ENCODE results near the gene WDR37.

WDR37 gene

DNA sequence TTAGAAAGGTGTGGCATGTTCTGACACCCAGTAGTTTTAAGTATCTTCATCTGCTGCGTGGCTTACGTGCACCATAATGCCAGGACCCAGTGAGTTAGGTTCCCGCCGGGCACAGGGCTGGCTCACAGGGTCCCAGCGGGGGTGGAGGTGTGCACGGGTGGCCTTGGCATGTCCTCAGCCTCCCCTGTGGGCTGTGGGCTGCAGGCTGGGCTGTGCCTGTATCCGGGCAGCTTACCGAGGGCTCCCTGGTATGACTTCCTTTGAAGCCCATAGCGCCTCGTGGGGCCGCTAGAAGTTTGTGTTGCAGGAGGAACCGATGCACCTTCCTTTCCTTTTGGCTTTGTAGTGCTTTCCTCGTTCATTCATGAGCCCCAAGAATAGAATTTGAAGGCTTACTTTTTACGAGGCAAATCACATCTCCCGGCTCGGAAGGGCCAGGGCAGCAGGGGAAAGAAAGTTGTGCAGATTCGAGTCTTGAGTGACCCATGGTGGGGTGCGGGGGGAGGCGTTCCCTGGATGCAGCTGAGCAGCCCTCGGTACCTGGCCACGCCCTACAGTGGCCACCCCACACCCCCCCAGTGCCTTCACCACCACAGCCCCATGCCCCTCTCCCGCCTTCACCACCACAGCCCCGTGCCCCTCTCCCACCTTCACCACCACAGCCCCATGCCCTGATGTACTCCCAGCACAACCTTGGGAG is 113.2 kb downstream of the WDR37 start:
- no peak for DNase-seq (ENCODE audit: low read depth, low spot score)

DNA sequence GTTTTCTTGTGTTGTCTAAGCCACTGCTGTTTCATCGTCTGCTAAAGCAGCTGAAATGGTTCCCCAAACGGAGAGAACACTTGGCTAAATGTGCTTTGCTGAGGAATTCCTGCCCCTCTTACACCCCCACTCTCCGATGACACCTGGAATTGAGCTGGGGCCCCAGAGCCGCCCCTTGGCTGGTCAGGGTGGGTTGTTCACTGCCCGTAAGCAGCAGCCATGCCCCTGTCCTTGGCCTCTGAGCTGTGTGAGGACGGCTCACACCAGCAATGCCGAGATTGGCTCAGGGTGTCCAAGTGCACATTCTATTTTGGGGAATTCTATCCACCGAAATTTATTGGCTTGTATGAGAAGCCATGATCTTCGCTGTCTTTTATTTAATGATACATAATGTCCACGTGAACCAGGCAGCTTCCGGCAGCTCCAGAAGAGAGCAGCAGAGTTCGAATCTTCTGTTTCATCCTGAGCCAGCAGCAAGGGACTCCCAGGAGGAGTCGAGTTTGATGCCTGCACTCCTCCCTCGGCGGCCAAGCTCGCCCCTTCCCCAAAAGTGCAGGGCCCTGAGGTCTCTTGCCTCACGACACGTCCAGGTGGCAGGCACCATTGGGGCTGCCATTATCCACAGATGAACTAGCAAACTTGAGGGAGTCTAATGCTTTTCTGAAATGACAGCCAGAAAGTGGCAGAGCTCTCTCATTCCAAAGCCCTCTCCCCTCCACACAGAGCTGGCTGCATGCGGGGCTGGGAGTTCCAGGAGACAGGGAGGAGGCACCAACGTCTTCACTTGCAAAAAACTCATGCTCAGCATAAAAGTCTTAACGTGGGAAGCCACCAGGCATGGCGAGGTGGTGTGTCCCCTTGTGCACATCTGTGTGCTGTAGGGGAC is 114.0 kb downstream of the WDR37 start:
- no peak for DNase-seq (ENCODE audit: low read depth, low spot score)

DNA sequence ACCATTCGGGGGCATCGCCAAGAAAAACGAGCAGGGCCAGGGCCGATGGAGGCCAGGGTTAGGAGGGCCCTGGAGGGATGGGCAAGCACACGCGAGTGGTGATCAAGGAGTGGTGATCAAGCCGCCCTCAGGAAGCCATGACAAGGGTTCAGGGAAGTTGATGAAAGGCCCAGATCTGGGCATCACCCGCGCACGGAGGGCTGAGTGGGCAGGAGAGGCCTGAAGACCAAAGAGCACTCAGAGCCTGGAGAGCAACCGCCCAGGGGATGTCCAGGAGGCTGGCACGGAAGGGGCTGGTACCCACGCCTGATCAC is 114.6 kb downstream of the WDR37 start:
- DNase-seq (ENCODE audit: low read depth, low spot score): no peak

DNA sequence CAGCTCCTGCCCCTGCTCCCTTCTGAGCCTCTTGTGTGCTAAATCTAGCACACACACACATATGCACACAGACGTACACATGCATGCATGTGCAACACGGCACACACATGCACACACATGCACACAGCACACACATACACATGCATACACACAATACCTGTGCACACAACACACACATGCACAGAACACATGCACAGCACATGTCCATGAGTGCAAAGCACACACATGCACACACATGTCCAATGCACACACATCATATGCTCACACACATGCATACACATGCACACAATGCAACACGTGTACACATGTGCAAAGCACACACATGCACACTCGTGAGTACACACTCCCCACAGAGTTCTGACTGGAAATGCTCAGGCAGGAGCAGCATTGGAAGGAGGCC is 115.0 kb downstream of the WDR37 start:
- no peak for DNase-seq (ENCODE audit: low read depth, low spot score)

DNA sequence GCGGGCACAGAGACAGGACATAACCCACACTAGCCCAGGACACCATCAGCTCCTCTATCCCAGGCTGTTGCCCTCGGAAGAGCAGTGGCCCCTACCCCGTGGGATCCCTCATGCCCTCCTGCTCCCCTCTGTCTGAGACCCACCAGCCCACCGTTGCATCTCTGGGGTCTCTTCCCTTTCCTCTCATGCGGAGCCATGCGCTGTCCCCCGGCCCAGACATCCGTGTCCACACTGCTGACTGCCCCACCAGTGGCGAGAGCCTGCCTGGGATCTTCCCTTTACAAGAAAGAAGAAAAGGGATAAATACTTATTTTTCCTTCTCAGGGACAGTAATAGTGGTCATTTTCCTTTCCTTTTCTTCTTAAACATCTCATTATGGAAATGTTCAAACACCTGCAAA is 115.4 kb downstream of the WDR37 start:
- no peak for DNase-seq (ENCODE audit: low read depth, low spot score)

DNA sequence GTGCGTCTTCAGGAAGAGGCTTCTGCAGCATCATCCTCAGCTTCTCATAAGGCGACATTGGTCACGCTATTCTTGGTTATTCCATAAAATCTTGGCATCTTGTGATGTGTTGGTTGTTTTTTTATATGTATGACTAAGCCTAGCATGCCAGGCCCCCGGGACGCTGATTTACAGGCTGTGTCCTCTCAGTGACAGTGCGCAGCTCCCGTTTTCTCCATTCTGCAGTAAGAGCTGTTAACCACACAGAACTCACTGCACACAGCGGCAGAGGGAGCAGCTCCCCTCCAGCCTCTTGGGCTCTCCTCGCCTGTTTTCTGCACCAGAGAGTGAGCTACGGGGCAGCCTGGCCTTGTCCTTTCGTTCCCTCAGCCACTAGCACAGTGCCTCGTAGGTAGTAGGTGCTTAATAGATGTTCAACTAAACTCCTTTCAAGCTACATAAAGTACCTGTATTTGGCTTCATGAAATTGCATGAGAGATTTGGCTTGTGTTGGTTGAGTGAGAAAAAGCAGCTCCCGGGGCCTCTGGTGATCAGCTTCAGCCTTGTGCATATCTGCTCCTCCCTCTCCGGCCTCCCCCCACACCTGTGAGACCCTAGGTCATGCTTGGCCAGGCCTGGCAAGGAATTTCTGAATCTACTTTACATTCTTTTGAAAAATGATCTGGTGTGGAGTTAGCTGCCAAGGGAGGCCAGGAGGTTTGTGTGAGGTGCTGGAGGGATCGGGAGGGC is 116.2 kb downstream of the WDR37 start:
- DNase-seq (ENCODE audit: low read depth, low spot score): no peak

DNA sequence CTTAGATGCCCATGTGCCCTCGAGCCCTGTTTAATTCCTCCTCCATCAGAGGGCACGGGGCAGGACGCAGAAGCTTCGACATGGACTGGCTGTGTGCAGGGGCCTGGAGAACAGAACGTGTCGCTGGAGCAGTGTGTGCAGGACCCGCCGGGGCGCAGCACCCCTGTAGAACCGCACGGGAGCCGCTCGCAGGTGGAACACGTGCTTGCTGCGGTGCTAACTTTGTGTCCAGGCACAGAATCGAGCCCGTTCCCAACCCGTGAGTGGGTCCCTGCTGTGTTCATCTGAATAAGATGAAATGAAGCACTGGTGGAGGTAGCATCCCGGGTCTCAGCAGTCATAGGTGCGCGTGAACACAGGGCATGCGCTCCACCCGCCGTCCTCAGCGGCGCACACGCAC is 116.9 kb downstream of the WDR37 start:
- no peak for DNase-seq (ENCODE audit: low read depth, low spot score)

DNA sequence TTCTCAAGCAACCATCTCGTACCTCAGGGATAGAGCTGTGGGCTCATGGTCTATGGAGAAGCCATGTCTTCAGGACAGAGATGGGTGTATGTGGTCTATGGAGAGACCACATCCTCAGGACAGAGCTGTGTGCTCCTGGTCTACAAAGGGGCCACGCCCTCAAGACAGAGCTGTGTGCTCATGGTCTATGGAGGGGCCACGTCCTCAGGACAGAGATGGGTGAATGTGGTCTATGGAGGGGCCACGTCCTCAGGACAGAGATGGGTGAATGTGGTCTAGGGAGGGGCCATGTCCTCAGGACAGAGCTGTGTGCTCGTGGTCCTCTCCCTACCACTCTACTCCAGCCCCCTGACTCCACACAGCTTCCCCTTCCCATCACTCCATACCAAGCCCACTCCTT is 117.8 kb downstream of the WDR37 start:
- DNase-seq (ENCODE audit: low read depth, low spot score): no peak

DNA sequence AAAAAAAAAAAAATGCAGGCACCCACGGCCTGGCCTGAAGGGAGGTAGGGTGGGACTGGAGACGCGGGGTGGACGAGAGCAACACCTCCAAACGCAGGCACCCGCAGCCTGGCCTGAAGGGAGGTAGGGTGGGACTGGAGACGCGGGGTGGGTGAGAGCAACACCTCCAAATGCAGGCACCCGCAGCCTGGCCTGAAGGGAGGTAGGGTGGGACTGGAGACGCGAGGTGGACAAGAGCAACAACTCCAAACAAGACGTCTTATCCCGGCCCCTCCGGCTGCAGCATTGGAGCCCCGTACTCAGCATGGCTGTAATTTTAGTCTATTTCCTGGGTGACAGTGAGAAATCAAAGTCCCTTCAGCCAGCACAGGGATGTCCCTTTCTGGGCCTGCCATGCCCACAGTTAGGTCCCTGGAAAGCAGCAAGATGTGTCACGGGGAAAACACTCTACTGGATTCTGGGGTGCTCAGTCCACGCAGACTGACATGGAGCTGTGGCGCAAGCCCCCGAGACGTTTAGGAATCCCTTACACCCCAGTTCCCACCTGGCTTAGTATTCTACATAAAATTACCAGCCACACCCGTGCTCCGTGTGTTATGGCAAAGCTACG is 119.9 kb downstream of the WDR37 start:
- DNase-seq (ENCODE audit: low read depth, low spot score): no peak

DNA sequence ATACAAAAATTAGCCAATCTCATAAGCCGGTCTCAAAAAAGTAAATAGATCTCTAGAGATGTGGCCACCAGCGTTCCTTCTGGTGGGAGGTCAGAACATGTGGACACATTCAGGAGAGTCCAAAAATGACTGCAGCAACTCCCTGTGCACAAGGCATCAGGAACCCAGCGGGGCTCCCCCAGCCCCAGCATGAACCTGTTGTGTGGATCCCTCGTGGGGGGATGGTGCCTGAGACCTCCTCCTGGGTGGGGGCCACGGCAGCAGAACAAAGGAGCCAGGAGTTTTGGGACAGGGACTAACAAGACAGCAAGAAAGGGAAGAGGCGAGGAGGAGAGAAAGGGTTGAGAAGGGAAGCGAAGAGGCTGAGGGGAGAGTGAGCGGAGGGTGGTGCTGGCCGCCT is 121.8 kb downstream of the WDR37 start:
- DNase-seq (ENCODE audit: low read depth, low spot score): no peak

DNA sequence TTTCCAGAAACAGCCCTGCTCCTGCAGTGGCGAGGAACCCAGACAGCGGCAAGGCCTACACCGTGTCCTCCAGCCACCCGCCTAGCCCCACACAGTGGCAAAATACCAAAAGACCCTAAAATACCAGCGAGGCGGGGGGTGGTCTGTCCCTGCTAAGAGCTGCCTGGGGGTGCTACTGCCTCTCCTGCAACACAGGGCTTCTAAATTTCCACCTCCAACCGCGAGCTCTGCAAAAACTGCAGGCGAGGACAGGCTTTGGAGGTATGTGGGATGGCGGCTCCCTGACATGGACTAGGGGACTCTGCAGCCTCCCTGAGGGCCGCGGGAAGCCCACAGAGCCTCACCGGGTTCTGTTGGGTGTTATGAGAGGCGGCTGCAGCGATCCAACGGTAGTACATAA is 122.3 kb downstream of the WDR37 start:
- DNase-seq (ENCODE audit: low read depth, low spot score): no peak

DNA sequence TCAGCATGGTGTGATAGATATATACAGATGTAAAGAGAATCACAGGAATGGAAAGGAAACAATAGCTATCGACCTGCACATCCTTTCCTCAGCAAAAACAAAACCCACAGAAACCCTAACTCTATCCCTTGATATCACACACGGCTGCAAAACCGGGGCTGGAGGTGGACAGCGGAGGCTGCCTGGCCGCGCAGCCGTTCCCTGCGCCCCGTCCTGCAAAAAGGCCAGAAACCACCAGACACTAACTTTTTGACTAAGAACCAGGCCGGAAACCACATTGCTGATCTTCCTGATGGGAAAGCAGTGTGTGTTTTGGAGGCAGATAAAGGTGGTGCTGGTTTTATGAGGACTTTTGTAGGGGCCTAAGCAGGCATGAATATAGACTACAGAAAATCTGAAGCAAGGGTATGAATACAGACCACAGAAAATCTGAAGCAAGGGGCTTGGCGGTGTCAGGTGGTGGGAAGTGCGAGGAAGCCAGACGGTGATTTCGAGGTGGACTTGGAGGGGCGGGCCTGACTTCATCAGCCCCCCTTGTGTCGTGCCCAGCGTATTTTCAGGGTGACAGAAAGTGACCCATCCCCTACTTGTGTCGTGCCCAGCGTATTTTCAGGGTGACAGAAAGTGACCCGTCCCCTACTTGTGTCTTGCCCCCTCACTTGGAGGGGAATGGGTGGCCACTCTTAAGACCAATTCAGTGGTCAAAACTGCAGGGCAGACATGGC is 123.3 kb downstream of the WDR37 start:
- DNase-seq (ENCODE audit: low read depth, low spot score): no peak

DNA sequence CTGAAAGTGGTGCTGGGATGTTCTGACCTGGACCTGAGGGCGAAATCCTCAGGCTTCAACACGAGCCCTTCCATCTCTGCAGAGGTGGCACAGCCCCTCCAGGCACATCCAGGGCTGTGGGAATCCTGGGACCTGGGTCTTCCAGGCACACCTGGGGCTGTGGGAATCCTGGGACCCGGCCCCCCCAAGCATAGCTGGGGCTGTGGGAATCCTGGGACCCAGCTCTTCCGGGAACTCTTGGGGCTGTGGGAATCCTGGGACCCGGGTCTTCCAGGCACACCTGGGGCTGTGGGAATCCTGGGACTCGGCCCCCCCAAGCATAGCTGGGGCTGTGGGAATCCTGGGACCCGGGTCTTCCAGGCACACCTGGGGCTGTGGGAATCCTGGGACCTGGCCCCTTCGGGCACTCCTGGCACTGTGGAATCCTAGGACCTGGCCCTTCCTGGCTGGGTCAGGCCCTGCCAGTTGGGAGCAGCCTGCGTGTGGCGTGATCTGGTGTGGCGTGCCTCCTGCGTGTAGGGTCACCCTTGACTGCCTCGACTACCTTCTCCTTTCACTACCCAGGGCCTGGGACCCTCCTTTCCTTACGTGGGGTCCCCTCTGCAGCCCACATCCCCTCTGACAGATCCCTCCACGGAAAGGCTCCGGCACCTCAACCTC is 124.0 kb downstream of the WDR37 start:
- DNase-seq (ENCODE audit: low read depth, low spot score): no peak

DNA sequence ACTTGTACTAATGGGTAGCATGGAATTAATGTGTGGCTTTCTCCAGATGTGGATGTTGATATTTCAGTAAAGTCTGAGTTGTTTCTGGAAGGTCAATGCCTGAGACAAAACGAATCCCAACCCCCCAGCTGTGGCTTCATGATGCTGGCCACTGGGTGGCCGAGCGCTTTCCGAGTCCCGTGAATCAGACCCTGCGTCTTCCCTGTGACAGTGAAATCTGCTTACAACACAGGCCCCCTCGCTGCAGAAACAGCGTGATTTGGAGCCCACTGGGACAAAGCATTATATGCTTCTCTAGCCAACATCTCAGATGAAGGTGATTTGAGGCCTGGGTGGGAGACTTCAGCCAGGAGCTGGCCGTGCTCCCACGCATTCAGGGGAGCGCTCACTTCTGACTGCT is 124.7 kb downstream of the WDR37 start:
- no peak for DNase-seq (ENCODE audit: low read depth, low spot score)
